C4-2B (cell line): ENCODE measurements around the gene NLGN1.

Experiments
- CTCF ChIP-seq: fragments of 450-650 bp; conservative IDR thresholded peaks from 2 replicates; pipeline ENCODE4 v1.5.1; 2017; ENCODE audit warnings: mild to moderate bottlenecking
- ZFX ChIP-seq: fragments of 450-650 bp; IDR thresholded peaks from 2 replicates; pipeline ENCODE4 v1.6.1; 2017

GRCh38 chr3:173876476-173876875 is 478.9 kb downstream of the NLGN1 start:
- TF ChIP-seq CTCF (peak; percentile 67), ZFX (no peak)
